Testis (tissue), 3 donors: Measurements from ENCODE around the gene ATRNL1. TPM values are rescaled to one million over a fixed set of nuclear protein-coding genes. Genes with fewer than 3 reads are reported as not detected.
A peak's percentile ranks its signal among the peaks of the same experiment; 100 is the strongest.
"Not testable (repeated sequence)": the region's sequence is repeated elsewhere in the genome, so short reads cannot be mapped to it uniquely, and the experiment has no call there.

Experiments
- DNase-seq: peaks from one replicate; pipeline ENCODE4 v3.0.0-alpha.2; 2019
- H3K27ac ChIP-seq, 2 donors: fragments of 200-600 bp; sonication (generic); one replicate each; pipeline ENCODE4 v1.5.1; 2019
- H3K27me3 ChIP-seq: fragments of 200-600 bp; sonication (generic); one replicate; pipeline ENCODE4 v1.5.1; 2019
- H3K36me3 ChIP-seq: fragments of 200-600 bp; sonication (generic); one replicate; pipeline ENCODE4 v1.5.1; 2017; ENCODE audit warnings: low read depth; ENCODE audit errors: missing control alignments
- H3K4me1 ChIP-seq: fragments of 200-600 bp; sonication (generic); one replicate; pipeline ENCODE4 v1.5.1; 2019
- H3K4me3 ChIP-seq, 2 donors: fragments of 200-600 bp; sonication (generic); one replicate each; pipeline ENCODE4 v1.5.1; 2017 to 2019
- H3K9me3 ChIP-seq: fragments of 200-600 bp; sonication (generic); one replicate; pipeline ENCODE4 v1.5.1; 2017
- POLR2A ChIP-seq: fragments of 450-650 bp; IDR thresholded peaks from one replicate; pipeline ENCODE4 v1.6.1; 2017; ENCODE audit warnings: antibody characterized with exemption, mild to moderate bottlenecking, moderate library complexity
- WGBS, 2 donors: methylation state at CpG; one replicate each; pipeline ENCODE4 v1.1.5; 2018; 5-methylcytosine and 5-hydroxymethylcytosine counted together
- intact Hi-C: fragments of 100-400 bp; cut with DNase I; formaldehyde crosslinking; loops from one replicate; pipeline ENCODE4 v1.15.1; 2023; ENCODE audit warnings: low total_unique reads
- polyA plus RNA-seq: library from polyadenylated mRNA; stranded (reverse); fragments of 350-450 nt; fragmentation: Illumina TruSeq; extraction: RNeasy Lipid Tissue Mini Kit (QIAGEN cat#74804); gene quantifications from one replicate; pipeline ENCODE4 v1.2.3, GENCODE V29; 2014; ENCODE audit warnings: low read depth, low replicate concordance; ENCODE audit not compliant: insufficient read depth
- total RNA-seq, 2 donors: library from RNA; depleted of rRNA; stranded (reverse); fragments of >200 nt; gene quantifications; one replicate each; pipeline ENCODE4 v1.2.3, GENCODE V29; 2016
- TF ChIP-seq, protein P1 (sequence below), 3 experiments: fragments of 450-650 bp in 2 of 3; fragments of 200-600 bp in 1 of 3; sonication (generic) in 1 of 3; IDR thresholded peaks; one replicate each; pipeline ENCODE4 v1.5.1; 2016 to 2019; ENCODE audit warnings: antibody characterized with exemption in 3 of 3, mild to moderate bottlenecking in 2 of 3, moderate library complexity in 1 of 3

The ATRNL1 gene
- total and polyA plus RNA-seq, 3 donors from 2014 or later, result 32.4 to 61.3 (median 45.7) TPM

DNA sequence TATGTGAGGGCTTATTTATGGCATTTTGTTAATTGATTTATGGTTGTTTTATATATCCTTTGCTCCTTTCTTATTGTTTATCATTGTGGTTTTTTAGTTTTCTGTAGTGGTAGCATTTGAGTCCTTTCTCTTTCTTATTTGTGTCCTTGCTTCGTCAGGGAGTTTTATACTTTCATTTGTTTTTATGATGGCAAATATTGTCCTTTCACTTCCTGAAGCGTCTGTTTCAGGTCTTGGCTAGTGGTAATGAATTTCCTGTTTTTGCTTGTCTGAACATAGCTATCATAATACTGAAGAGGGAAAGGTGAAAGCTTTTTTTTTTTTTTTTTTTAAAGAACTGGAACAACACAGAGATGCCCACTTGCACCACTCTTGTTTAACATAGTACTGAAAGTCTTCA is 228.2 kb downstream of the ATRNL1 start:
- 63 to 76% methylated on average over 2 of the region's 2 CpGs for WGBS, 2 donors
- TF ChIP-seq POLR2A, result no peak
- TF ChIP-seq, protein P1, sequence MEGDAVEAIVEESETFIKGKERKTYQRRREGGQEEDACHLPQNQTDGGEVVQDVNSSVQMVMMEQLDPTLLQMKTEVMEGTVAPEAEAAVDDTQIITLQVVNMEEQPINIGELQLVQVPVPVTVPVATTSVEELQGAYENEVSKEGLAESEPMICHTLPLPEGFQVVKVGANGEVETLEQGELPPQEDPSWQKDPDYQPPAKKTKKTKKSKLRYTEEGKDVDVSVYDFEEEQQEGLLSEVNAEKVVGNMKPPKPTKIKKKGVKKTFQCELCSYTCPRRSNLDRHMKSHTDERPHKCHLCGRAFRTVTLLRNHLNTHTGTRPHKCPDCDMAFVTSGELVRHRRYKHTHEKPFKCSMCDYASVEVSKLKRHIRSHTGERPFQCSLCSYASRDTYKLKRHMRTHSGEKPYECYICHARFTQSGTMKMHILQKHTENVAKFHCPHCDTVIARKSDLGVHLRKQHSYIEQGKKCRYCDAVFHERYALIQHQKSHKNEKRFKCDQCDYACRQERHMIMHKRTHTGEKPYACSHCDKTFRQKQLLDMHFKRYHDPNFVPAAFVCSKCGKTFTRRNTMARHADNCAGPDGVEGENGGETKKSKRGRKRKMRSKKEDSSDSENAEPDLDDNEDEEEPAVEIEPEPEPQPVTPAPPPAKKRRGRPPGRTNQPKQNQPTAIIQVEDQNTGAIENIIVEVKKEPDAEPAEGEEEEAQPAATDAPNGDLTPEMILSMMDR (IDR thresholded peaks at IDR 0.05), result no peak
- DNase-seq, result no peak
- Histone ChIP-seq H3K9me3 (no peaks in the 10 kb centered on the region), H3K27ac (no peak overlapping the region), H3K4me3 (no peak overlapping the region), H3K27me3 (no peaks in the 10 kb centered on the region), H3K4me1 (no peaks in the 10 kb centered on the region), H3K36me3 (no peaks in the 10 kb centered on the region)
- intact Hi-C loops, result no loop called here

GRCh38 chr10:115328331-115328730 is 235.2 kb downstream of the ATRNL1 start:
- intact Hi-C loops, result no loop called here
- WGBS, 2 donors, result 95 to 96% methylated on average over 2 of the region's 2 CpGs

DNA sequence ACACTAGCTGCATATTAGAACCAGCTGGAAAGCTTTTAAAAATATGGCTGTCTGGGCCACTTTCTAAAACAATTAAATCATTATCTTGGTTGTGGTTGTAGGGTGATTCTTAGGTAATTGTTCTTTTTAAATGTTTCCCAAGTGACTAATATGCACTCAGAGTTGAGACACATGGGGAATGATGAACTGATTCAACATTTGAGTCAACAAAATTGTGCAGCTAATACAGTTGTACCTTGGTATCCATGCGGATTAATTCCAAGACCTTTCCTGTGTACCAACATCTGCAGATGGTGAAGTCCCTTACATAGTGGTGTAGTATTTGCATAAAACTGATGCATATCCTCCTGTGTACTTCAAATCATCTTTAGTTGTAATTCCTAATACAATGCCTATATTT is 242.2 kb downstream of the ATRNL1 start:
- 94 to 100% methylated on average over 1 of the region's 1 CpG for WGBS, 2 donors
- Histone ChIP-seq H3K27me3 (no peaks in the 10 kb centered on the region), H3K36me3 (no peaks in the 10 kb centered on the region), H3K9me3 (no peaks in the 10 kb centered on the region), H3K4me3 (no peak overlapping the region), H3K27ac (no peak overlapping the region), H3K4me1 (no peaks in the 10 kb centered on the region)
- TF ChIP-seq, protein P1 (IDR thresholded peaks at IDR 0.05), result no peak
- TF ChIP-seq POLR2A, result no peak
- intact Hi-C loops, result no loop called here
- DNase-seq, result no peak

More at GRCh38 chr10:115328331-115328730, 235.2 kb downstream of the ATRNL1 start:
- Histone ChIP-seq H3K27me3 (no peaks in the 10 kb centered on the region), H3K27ac (no peak overlapping the region), H3K4me3 (no peak overlapping the region), H3K9me3 (no peaks in the 10 kb centered on the region), H3K4me1 (no peaks in the 10 kb centered on the region), H3K36me3 (no peaks in the 10 kb centered on the region)
- TF ChIP-seq POLR2A, result no peak
- TF ChIP-seq, protein P1 (IDR thresholded peaks at IDR 0.05), result no peak
- DNase-seq, result no peak

DNA sequence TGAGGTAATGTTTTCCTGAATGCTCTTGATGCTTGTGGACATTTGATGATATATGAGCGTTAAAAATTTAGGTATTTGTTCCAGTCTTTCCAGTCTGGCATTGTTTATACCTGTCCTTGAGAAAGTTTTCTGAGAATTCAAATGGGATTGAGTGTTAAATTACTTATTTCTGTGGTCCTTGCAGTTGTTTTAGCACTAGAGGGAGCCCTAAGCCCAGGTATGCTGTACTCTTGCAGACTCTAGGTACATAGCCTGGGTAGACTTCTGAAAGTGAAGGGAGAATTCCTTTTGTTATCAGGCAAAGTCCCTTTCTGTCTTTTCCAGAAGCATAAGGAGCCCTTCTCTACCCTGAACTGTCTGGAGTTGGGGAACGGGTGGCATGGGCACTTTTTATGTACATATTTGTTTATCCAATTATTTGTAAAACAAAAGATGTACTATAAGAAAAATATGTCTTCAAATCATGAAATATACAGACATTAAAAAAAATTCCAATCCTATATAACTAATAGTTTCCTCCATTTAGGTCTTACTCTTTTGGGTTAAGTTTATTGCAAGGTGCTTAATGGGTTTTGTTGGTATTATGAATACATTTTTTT is 262.1 kb downstream of the ATRNL1 start:
- DNase-seq, result peak; percentile 46
- H3K36me3 ChIP-seq, result no peaks in the 10 kb centered on the region
- H3K27ac ChIP-seq, result no peak overlapping the region
- H3K27me3 ChIP-seq, result no peaks in the 10 kb centered on the region
- TF ChIP-seq, protein P1 (IDR thresholded peaks at IDR 0.05), result peak in 2 of 3 experiments; percentile 15 to 27
- no peak for TF ChIP-seq POLR2A
- H3K4me1 ChIP-seq, result no peaks in the 10 kb centered on the region
- H3K4me3 ChIP-seq, result no peak overlapping the region
- 36 to 52% methylated on average over 2 of the region's 2 CpGs for WGBS, 2 donors
- H3K9me3 ChIP-seq, result no peaks in the 10 kb centered on the region
- intact Hi-C loops, result no loop called here

DNA sequence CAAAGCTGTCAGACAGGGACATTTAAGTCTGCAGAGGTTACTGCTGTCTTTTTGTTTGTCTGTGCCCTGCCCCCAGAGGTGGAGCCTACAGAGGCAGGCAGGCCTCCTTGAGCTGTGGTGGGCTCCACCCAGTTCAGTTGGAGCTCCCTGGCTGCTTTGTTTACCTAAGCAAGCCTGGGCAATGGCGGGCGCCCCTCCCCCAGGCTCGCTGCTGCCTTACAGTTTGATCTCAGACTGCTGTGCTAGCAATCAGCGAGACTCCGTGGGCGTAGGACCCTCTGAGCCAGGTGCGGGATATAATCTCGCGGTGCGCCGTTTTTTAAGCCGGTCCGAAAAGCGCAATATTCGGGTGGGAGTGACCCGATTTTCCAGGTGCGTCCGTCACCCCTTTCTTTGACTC is 274.8 kb downstream of the ATRNL1 start:
- H3K4me3 ChIP-seq, H3K9me3 ChIP-seq, DNase-seq, H3K4me1 ChIP-seq, H3K27me3 ChIP-seq, H3K36me3 ChIP-seq, H3K27ac ChIP-seq, intact Hi-C loops: not testable (repeated sequence)
- 93 to 97% methylated on average over 12 to 17 of the region's 18 CpGs for WGBS, 2 donors
